ENCODE results near the gene FAM228B. TPM values are rescaled to one million over a fixed set of nuclear protein-coding genes. Genes with fewer than 3 reads are reported as not detected.
A peak's percentile ranks its signal among the peaks of the same experiment; 100 is the strongest.

The FAM228B gene
- total and polyA plus RNA-seq, 9 of the 15 experiments (the other 6 are each of a cell fraction or from before 2014, with no cell fraction given), result 1.1 to 3.7 (median 2.6) TPM

- TF ChIP-seq ZNF592 (IDR thresholded peaks at IDR 0.05) (peak; percentile 56; the same call in 1 of the 2 replicates), NR2C2 (CRISPR knock-in tag; IDR thresholded peaks at IDR 0.05) (no peak), NR2C2 (tag; IDR thresholded peaks at IDR 0.05) (no peak), MYNN (IDR thresholded peaks at IDR 0.05) (peak; percentile 52; the same call in 1 of the 2 replicates), MYNN (CRISPR knock-in tag; IDR thresholded peaks at IDR 0.05) (no peak)
Measured at GRCh38 chr2:24164416-24164973, 41.2 kb downstream of the FAM228B start (continued).

GRCh38 chr2:24169023-24169422 is 45.8 kb downstream of the FAM228B start:
- Histone ChIP-seq H3K27ac (ENCODE audit: extremely low read depth, low read depth, low read length) (no peak overlapping the region), H3K4me1 (replicated peaks in 1 of 2; ENCODE audit: control insufficient read depth in 2 of 2, insufficient read depth in 2 of 2, low read length in 2 of 2) (peaks cover 0 to 4% of the 10 kb centered on the region in 2 experiments; a peak in 1 of 5 replicates), H2AFZ (ENCODE audit: low read depth, low read length) (no peak overlapping the region), H3K9me1 (ENCODE audit: control insufficient read depth, insufficient read depth, low read length) (no peaks in the 10 kb centered on the region), H4K20me1 (replicated peaks; ENCODE audit: control insufficient read depth, insufficient read depth, low read length) (no peaks in the 10 kb centered on the region), H3K36me3 (ENCODE audit: control insufficient read depth, insufficient read depth, low read length) (no peaks in the 10 kb centered on the region), H3K9ac (ENCODE audit: insufficient read depth in 1 of 2, low read depth in 2 of 2, low read length in 2 of 2) (no peak overlapping the region; a peak in 1 of 4 replicates), H3K27me3 (ENCODE audit: control insufficient read depth in 2 of 2, insufficient read depth in 2 of 2, low read length in 2 of 2) (peaks cover 5 to 24% of the 10 kb centered on the region in 2 experiments; a peak in 4 of 5 replicates), H3K79me2 (ENCODE audit: control insufficient read depth, insufficient read depth, low read length) (no peaks in the 10 kb centered on the region), H3K9me3 (replicated peaks; ENCODE audit: control insufficient read depth, insufficient read depth, low read depth, low read length) (no peaks in the 10 kb centered on the region), H3K4me3 (no peak overlapping the region), H3K4me2 (ENCODE audit: insufficient read depth, low read length) (no peak overlapping the region)
- POLR2A ChIA-PET, result no interaction called here
- no TSS peak for BruUV-seq (replicated peaks)
- no peak for FAIRE-seq
- CTCF ChIA-PET (ENCODE audit: low intra/inter-chr PET ratio), result no interaction called here
- WGBS (ENCODE audit: insufficient coverage, low coverage, missing lambda C conversion rate), result 14% methylated on average over 5 of the region's 5 CpGs
- intact Hi-C loops (cut with micrococcal nuclease) (no loop called here), in situ Hi-C loops (cut with MboI) (no loop called here)
- DNase-seq (ENCODE audit: extremely low read depth in 1 of 4, low spot score in 3 of 4), result no peak
- TF ChIP-seq PRPF4 (IDR thresholded peaks at IDR 0.05; ENCODE audit: insufficient read depth, low read depth, low read length, poor library complexity, severe bottlenecking), result no peak
- TF ChIP-seq ATF3 (IDR thresholded peaks at IDR 0.05), result peak; percentile 30; the same call in 1 of the 2 replicates
- no peak for TF ChIP-seq ATF3 (CRISPR knock-in tag; conservative IDR thresholded peaks at IDR 0.05)
- no peak for ATAC-seq
